Measurements from ENCODE around the gene APEH. TPM values are rescaled to one million over a fixed set of nuclear protein-coding genes. Genes with fewer than 3 reads are reported as not detected.

The APEH gene
- total RNA-seq, 4 donors from 2014 or later: 53.9 to 151 (median 116) TPM

DNA sequence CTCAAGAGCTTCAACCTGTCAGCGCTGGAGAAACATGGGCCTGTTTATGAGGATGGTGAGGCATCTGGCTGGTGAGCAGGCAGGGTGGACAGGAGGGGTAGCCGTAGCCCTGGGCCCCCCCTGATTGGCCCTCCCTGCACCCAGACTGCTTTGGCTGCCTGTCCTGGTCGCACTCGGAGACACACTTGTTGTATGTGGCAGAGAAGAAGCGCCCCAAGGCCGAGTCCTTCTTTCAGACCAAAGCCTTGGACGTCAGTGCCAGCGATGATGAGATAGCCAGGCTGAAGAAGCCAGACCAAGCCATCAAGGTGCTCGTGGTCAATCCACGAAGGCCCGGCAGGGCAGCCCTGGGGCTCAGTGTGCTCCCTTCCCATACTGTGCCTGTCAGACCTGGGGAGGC lies 1.8 kb downstream of the APEH start:
- Histone ChIP-seq H3K36me3 (peaks cover 0 to 40% (median 4%) of the 10 kb centered on the region in 4 donors), H3K4me3 (no peak overlapping the region)

GRCh38 chr3:49680493-49681231 lies 6.5 kb downstream of the APEH start:
- no peak for DNase-seq
- WGBS, 2 donors (ENCODE audit: low coverage in 1 of 2): 89 to 90% methylated on average over 2 to 5 of the region's 7 CpGs
- H3K36me3 ChIP-seq: peaks cover 0 to 67% (median 11%) of the 10 kb centered on the region in 4 donors

More for the DNA sequence above, 1.8 kb downstream of the APEH start:
- in situ Hi-C loops (cut with MboI; ENCODE audit: low pct_ligation_motif_present in 1 of 4, low pct_unique_long_range_greater_than_20kb in 1 of 4, low sequenced_read_pairs in 3 of 4) (loop anchor here in 2 of 4 donors (10.0 kb wide), 2 partner anchors 131 to 141 kb away; no protein-coding TSS in a partner anchor), intact Hi-C loops (cut with DNase I; ENCODE audit: low total_unique reads) (no loop called here)
- H3K9me3 ChIP-seq: no peaks in the 10 kb centered on the region
- 91% methylated on average over 10 of the region's 11 CpGs; no CpG with 5 or more reads in 1 of the 2 donors for WGBS, 2 donors (ENCODE audit: low coverage in 1 of 2)
- TF ChIP-seq EP300 (IDR thresholded peaks at IDR 0.05; ENCODE audit: low read depth) (no peak), POLR2AphosphoS5 (IDR thresholded peaks at IDR 0.05) (no peak), POLR2A (IDR thresholded peaks at IDR 0.05) (no peak)
- TF ChIP-seq, protein P1, sequence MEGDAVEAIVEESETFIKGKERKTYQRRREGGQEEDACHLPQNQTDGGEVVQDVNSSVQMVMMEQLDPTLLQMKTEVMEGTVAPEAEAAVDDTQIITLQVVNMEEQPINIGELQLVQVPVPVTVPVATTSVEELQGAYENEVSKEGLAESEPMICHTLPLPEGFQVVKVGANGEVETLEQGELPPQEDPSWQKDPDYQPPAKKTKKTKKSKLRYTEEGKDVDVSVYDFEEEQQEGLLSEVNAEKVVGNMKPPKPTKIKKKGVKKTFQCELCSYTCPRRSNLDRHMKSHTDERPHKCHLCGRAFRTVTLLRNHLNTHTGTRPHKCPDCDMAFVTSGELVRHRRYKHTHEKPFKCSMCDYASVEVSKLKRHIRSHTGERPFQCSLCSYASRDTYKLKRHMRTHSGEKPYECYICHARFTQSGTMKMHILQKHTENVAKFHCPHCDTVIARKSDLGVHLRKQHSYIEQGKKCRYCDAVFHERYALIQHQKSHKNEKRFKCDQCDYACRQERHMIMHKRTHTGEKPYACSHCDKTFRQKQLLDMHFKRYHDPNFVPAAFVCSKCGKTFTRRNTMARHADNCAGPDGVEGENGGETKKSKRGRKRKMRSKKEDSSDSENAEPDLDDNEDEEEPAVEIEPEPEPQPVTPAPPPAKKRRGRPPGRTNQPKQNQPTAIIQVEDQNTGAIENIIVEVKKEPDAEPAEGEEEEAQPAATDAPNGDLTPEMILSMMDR (IDR thresholded peaks at IDR 0.05): no peak
- H3K27me3 ChIP-seq: no peaks in the 10 kb centered on the region
- peaks cover 9 to 16% (median 12%) of the 10 kb centered on the region in 4 donors for H3K4me1 ChIP-seq
- no peak for DNase-seq
- H3K27ac ChIP-seq: no peak overlapping the region

GRCh38 chr3:49681232-49681522 lies 7.0 kb downstream of the APEH start:
- peaks cover 0 to 67% (median 11%) of the 10 kb centered on the region in 4 donors for H3K36me3 ChIP-seq
- 93% methylated on average over 2 of the region's 2 CpGs; no CpG with 5 or more reads in 1 of the 2 donors for WGBS, 2 donors (ENCODE audit: low coverage in 1 of 2)
- intact Hi-C loops (cut with DNase I; ENCODE audit: low total_unique reads): no loop called here

More at GRCh38 chr3:49680493-49681231, 6.5 kb downstream of the APEH start:
- H3K9me3 ChIP-seq: no peaks in the 10 kb centered on the region
- TF ChIP-seq EP300 (IDR thresholded peaks at IDR 0.05; ENCODE audit: low read depth) (no peak), POLR2A (IDR thresholded peaks at IDR 0.05) (no peak), POLR2AphosphoS5 (IDR thresholded peaks at IDR 0.05) (no peak)
- TF ChIP-seq, protein P1 (IDR thresholded peaks at IDR 0.05): no peak
- in situ Hi-C loops (cut with MboI; ENCODE audit: low pct_ligation_motif_present in 1 of 4, low pct_unique_long_range_greater_than_20kb in 1 of 4, low sequenced_read_pairs in 3 of 4) (no loop called here), intact Hi-C loops (cut with DNase I; ENCODE audit: low total_unique reads) (no loop called here)
- no peak overlapping the region for H3K27ac ChIP-seq
- peaks cover 0 to under 1% (median 0%) of the 10 kb centered on the region in 4 donors for H3K4me1 ChIP-seq
- H3K4me3 ChIP-seq: no peak overlapping the region
- H3K27me3 ChIP-seq: no peaks in the 10 kb centered on the region

DNA sequence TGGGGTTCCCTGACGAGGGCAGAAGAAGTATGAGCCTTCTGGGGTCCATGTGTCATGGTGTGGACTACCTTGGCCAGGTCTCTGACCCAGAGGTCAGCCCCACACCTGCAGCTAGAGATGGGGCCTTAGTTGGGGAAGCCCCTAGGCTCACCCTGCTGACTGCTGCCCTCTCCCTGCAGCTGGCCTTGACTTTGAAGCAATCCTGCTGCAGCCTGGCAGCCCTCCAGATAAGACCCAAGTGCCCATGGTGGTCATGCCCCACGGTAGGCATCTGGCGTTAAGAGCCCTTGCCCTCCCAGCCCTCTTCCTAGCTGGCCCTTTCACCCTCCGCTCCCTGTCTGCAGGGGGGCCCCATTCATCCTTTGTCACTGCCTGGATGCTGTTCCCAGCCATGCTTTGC lies 7.4 kb downstream of the APEH start:
- DNase-seq: no peak
- TF ChIP-seq POLR2AphosphoS5 (IDR thresholded peaks at IDR 0.05) (no peak), EP300 (IDR thresholded peaks at IDR 0.05; ENCODE audit: low read depth) (no peak), POLR2A (IDR thresholded peaks at IDR 0.05) (no peak)
- TF ChIP-seq, protein P1 (IDR thresholded peaks at IDR 0.05): no peak
- WGBS, 2 donors (ENCODE audit: low coverage in 1 of 2): 91% methylated on average over 4 of the region's 4 CpGs; no CpG with 5 or more reads in 1 of the 2 donors
- no peaks in the 10 kb centered on the region for H3K27me3 ChIP-seq
- H3K4me3 ChIP-seq: no peak overlapping the region
- peaks cover 0 to 67% (median 11%) of the 10 kb centered on the region in 4 donors for H3K36me3 ChIP-seq
- no peaks in the 10 kb centered on the region for H3K9me3 ChIP-seq
- in situ Hi-C loops (cut with MboI; ENCODE audit: low pct_ligation_motif_present in 1 of 4, low pct_unique_long_range_greater_than_20kb in 1 of 4, low sequenced_read_pairs in 3 of 4) (no loop called here), intact Hi-C loops (cut with DNase I; ENCODE audit: low total_unique reads) (no loop called here)
- peaks cover 0 to 8% (median 0%) of the 10 kb centered on the region in 4 donors for H3K4me1 ChIP-seq
- H3K27ac ChIP-seq: no peak overlapping the region

More at GRCh38 chr3:49681232-49681522, 7.0 kb downstream of the APEH start:
- H3K27me3 ChIP-seq: no peaks in the 10 kb centered on the region
- H3K27ac ChIP-seq: no peak overlapping the region
- in situ Hi-C loops (cut with MboI; ENCODE audit: low pct_ligation_motif_present in 1 of 4, low pct_unique_long_range_greater_than_20kb in 1 of 4, low sequenced_read_pairs in 3 of 4): no loop called here
- TF ChIP-seq, protein P1 (IDR thresholded peaks at IDR 0.05): no peak
- TF ChIP-seq POLR2A (IDR thresholded peaks at IDR 0.05) (no peak), EP300 (IDR thresholded peaks at IDR 0.05; ENCODE audit: low read depth) (no peak), POLR2AphosphoS5 (IDR thresholded peaks at IDR 0.05) (no peak)
- H3K9me3 ChIP-seq: no peaks in the 10 kb centered on the region
- DNase-seq: no peak
- no peak overlapping the region for H3K4me3 ChIP-seq
- peaks cover 0 to 5% (median 0%) of the 10 kb centered on the region in 4 donors for H3K4me1 ChIP-seq

Data from transverse colon (tissue), 4 donors.